ENCODE results near the gene MB21D2. TPM values are rescaled to one million over a fixed set of nuclear protein-coding genes. Genes with fewer than 3 reads are reported as not detected.

Gene MB21D2
- total RNA-seq, 1 experiment from 2014 or later = 19.7 TPM

DNA sequence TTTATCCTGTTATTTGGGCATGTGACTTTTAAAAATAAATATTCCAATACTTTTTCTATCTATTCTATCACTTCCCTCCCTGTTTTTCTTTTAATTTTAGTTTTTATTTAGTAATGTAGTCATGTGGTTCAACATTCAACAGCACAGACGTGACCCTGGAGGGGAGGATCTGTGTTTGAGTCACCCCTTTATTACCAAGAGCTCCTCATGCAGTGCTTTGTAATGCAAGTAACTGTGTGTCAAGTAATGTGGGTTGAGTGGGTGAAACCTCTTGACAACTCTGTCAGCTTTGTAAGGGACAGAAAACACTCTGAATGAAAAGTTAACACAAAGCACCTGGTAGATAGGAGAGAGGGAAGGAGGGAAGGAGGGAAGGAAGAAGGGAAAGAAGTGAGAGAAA is 100.6 kb downstream of the MB21D2 start:
- Mint-ChIP-seq H3K36me3 (no peaks in the 10 kb centered on the region), H3K9me3 (no peaks in the 10 kb centered on the region), H3K4me3 (no peak overlapping the region), H3K4me1 (peaks cover 64% of the 10 kb centered on the region), H3K27me3 (ENCODE audit: low read depth) (no peaks in the 10 kb centered on the region), H3K27ac (no peak overlapping the region)
- DNase-seq (ENCODE audit: low spot score) (no peak), ATAC-seq (no peak)
- no peak for TF ChIP-seq NR3C1 (CRISPR knock-in tag; conservative IDR thresholded peaks at IDR 0.05; ENCODE audit: low read depth)
- POLR2A ChIA-PET = no interaction called here
- CTCF ChIA-PET = interaction anchor here (0.9 to 3.1 kb wide), 16 partner anchors 40 to 368 kb away, joined by 3 to 21 read pairs (median 5); partner anchors contain the start of gene MB21D2

GRCh38 chr3:192816351-192816750 is 101.3 kb downstream of the MB21D2 start:
- TF ChIP-seq CTCF (IDR thresholded peaks at IDR 0.05) = peak; percentile 76
- TF ChIP-seq CREB1 (CRISPR knock-in tag; IDR thresholded peaks at IDR 0.05) = no peak
- Mint-ChIP-seq H3K9me3 (no peaks in the 10 kb centered on the region), H3K36me3 (no peaks in the 10 kb centered on the region), H3K27me3 (ENCODE audit: low read depth) (no peaks in the 10 kb centered on the region), H3K27ac (no peak overlapping the region), H3K4me3 (no peak overlapping the region), H3K4me1 (peaks cover 57% of the 10 kb centered on the region)
- DNase-seq (ENCODE audit: low spot score) = no peak
- ChIA-PET POLR2A (interaction anchor here (0.6 kb wide), 1 partner anchor 102 kb away, joined by 4 read pairs; no protein-coding TSS in a partner anchor), CTCF (interaction anchor here (1.0 to 3.1 kb wide), 11 partner anchors 41 to 313 kb away, joined by 3 to 21 read pairs (median 7); partner anchors contain the start of gene MB21D2)
- no peak for ATAC-seq

DNA sequence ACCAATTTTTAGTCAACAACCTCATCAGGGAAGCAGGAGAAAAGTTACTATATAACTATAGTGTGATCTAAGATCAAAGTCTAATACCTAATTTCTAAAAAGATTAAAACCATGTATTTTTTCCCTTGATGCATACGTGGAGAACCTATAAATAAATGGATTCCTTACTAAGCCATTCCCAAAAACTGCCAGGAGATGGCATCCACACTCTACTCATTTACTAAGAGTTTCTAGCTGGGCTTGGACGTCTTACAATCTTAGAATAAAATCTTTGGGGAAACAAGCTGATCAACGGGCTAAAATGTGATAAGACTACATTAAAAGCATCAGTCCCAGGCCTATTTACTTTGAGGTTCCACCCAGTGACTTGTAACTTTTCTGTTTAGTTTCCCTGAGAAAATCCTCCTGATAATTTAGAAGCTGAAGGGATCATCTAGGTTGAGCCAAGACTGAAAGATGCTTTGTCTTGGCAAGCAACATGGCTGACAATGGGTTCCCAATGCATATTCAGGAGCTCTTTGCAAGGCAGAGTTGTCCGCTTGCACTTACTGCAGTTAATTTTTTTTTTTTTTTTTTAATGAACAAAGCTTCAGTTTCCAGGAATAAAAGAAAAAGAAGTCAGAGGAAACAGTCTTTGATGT is 104.8 kb downstream of the MB21D2 start:
- Mint-ChIP-seq H3K4me1 (peaks cover 28% of the 10 kb centered on the region), H3K9me3 (no peaks in the 10 kb centered on the region), H3K4me3 (no peak overlapping the region), H3K27ac (no peak overlapping the region), H3K36me3 (0 out of 2 replicates have a peak, but pooled peaks cover 4% of the 10 kb centered on the region), H3K27me3 (ENCODE audit: low read depth) (no peaks in the 10 kb centered on the region)
- TF ChIP-seq NFYB (CRISPR knock-in tag; conservative IDR thresholded peaks at IDR 0.05; ENCODE audit: low read depth) (no peak), FOXK1 (CRISPR knock-in tag; IDR thresholded peaks at IDR 0.05) (no peak), CTCF (IDR thresholded peaks at IDR 0.05) (peak; percentile 35; the same call in 1 of the 2 replicates), GABPB1 (CRISPR knock-in tag; IDR thresholded peaks at IDR 0.05) (no peak), SP1 (CRISPR knock-in tag; conservative IDR thresholded peaks at IDR 0.05) (no peak), CREB1 (CRISPR knock-in tag; IDR thresholded peaks at IDR 0.05) (no peak)
- no peak for DNase-seq (ENCODE audit: low spot score)
- ChIA-PET POLR2A (interaction anchor here (0.5 to 2.4 kb wide), 3 partner anchors 23 to 673 kb away, joined by 4 to 5 read pairs (median 4); no protein-coding TSS in a partner anchor), CTCF (interaction anchor here (0.6 to 3.7 kb wide), 37 partner anchors 10 to 760 kb away, joined by 3 to 34 read pairs (median 4); partner anchors contain the start of genes ATP13A4 and MB21D2)
- peak; percentile 67 for ATAC-seq

DNA sequence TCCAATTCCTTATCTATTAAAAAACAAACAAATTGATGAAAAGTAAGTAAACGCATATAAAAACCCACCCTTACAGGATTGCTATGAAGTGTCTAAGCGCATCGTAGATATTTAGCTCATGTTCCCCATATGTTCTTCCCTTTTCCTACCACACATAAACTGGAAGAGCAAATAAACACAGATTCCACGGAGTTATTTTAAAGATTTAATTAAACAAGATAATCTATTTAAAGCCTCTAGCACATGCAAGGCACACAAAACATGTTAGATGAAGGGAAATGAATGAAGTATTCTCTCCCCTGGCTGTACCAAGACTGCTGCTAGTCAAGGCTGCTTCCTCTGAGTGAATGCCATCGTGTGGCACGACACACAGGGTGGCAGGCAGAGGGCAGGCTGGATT is 111.9 kb downstream of the MB21D2 start:
- DNase-seq (ENCODE audit: low spot score) = no peak
- no peak overlapping the region for H3K27ac Mint-ChIP-seq

More for the DNA sequence above, 111.9 kb downstream of the MB21D2 start:
- CTCF ChIA-PET = no interaction called here
- no peak for ATAC-seq
- H3K9me3 Mint-ChIP-seq = no peaks in the 10 kb centered on the region
- H3K27me3 Mint-ChIP-seq (ENCODE audit: low read depth) = no peaks in the 10 kb centered on the region
- POLR2A ChIA-PET = no interaction called here
- TF ChIP-seq, protein P1, sequence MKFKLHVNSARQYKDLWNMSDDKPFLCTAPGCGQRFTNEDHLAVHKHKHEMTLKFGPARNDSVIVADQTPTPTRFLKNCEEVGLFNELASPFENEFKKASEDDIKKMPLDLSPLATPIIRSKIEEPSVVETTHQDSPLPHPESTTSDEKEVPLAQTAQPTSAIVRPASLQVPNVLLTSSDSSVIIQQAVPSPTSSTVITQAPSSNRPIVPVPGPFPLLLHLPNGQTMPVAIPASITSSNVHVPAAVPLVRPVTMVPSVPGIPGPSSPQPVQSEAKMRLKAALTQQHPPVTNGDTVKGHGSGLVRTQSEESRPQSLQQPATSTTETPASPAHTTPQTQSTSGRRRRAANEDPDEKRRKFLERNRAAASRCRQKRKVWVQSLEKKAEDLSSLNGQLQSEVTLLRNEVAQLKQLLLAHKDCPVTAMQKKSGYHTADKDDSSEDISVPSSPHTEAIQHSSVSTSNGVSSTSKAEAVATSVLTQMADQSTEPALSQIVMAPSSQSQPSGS (CRISPR knock-in tag; IDR thresholded peaks at IDR 0.05; ENCODE audit: borderline replicate concordance, low read depth) = no peak
- TF ChIP-seq ELF4 (CRISPR knock-in tag; IDR thresholded peaks at IDR 0.05; ENCODE audit: low read depth) (no peak), TP53 (CRISPR knock-in tag; IDR thresholded peaks at IDR 0.05) (no peak), FOXJ3 (CRISPR knock-in tag; IDR thresholded peaks at IDR 0.05; ENCODE audit: borderline replicate concordance) (no peak), JAZF1 (CRISPR knock-in tag; IDR thresholded peaks at IDR 0.05) (no peak), NR3C1 (CRISPR knock-in tag; conservative IDR thresholded peaks at IDR 0.05; ENCODE audit: low read depth) (no peak), TCF7 (CRISPR knock-in tag; IDR thresholded peaks at IDR 0.05; ENCODE audit: low read depth) (no peak), ZNF416 (CRISPR knock-in tag; IDR thresholded peaks at IDR 0.05) (no peak), SOX15 (CRISPR knock-in tag; IDR thresholded peaks at IDR 0.05) (no peak), E2F5 (CRISPR knock-in tag; IDR thresholded peaks at IDR 0.05) (no peak)
- TF ChIP-seq, protein P2, sequence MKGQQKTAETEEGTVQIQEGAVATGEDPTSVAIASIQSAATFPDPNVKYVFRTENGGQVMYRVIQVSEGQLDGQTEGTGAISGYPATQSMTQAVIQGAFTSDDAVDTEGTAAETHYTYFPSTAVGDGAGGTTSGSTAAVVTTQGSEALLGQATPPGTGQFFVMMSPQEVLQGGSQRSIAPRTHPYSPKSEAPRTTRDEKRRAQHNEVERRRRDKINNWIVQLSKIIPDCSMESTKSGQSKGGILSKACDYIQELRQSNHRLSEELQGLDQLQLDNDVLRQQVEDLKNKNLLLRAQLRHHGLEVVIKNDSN (CRISPR knock-in tag; IDR thresholded peaks at IDR 0.05) = no peak
- H3K4me3 Mint-ChIP-seq = no peak overlapping the region
- H3K36me3 Mint-ChIP-seq = peaks cover 6% of the 10 kb centered on the region; the same call in 1 of the 2 replicates
- H3K4me1 Mint-ChIP-seq = peaks cover 19% of the 10 kb centered on the region

Data from WTC11 (cell line).